GM19238 (cell line): ENCODE results near the gene BRSK2.

ENCODE experiments used
- DNase-seq: peaks from one replicate; pipeline ENCODE4 v3.0.0; 2011; ENCODE audit warnings: low spot score; ENCODE audit not compliant: insufficient read length

Gene BRSK2

GRCh38 chr11:1435820-1436467 is 46.2 kb downstream of the BRSK2 start:
- no peak for DNase-seq

- no peak for DNase-seq
Observed at GRCh38 chr11:1436468-1437039, 46.8 kb downstream of the BRSK2 start.

GRCh38 chr11:1437500-1437899 is 47.8 kb downstream of the BRSK2 start:
- DNase-seq = no peak

- no peak for DNase-seq
Observed at GRCh38 chr11:1438261-1438966, 48.7 kb downstream of the BRSK2 start.

GRCh38 chr11:1438967-1439330 is 49.2 kb downstream of the BRSK2 start:
- no peak for DNase-seq

GRCh38 chr11:1439341-1439740 is 49.6 kb downstream of the BRSK2 start:
- DNase-seq = no peak

- no peak for DNase-seq
Observed at GRCh38 chr11:1440066-1440465, 50.3 kb downstream of the BRSK2 start.

- no peak for DNase-seq
Observed at GRCh38 chr11:1440496-1440895, 50.8 kb downstream of the BRSK2 start.

GRCh38 chr11:1442163-1442562 is 52.4 kb downstream of the BRSK2 start:
- DNase-seq = no peak

- no peak for DNase-seq
Observed at GRCh38 chr11:1442807-1443366, 53.2 kb downstream of the BRSK2 start.

GRCh38 chr11:1443737-1444136 is 54.0 kb downstream of the BRSK2 start:
- DNase-seq = no peak

- no peak for DNase-seq
Observed at GRCh38 chr11:1444321-1444720, 54.6 kb downstream of the BRSK2 start.

- DNase-seq = no peak
Observed at GRCh38 chr11:1444823-1445422, 55.2 kb downstream of the BRSK2 start.

- no peak for DNase-seq
Observed at GRCh38 chr11:1445741-1446445, 56.2 kb downstream of the BRSK2 start.

- no peak for DNase-seq
Observed at GRCh38 chr11:1446623-1447022, 56.9 kb downstream of the BRSK2 start.

GRCh38 chr11:1447845-1448825 is 58.4 kb downstream of the BRSK2 start:
- DNase-seq = no peak

- DNase-seq = no peak
Observed at GRCh38 chr11:1448882-1449281, 59.1 kb downstream of the BRSK2 start.

- DNase-seq = no peak
Observed at GRCh38 chr11:1449490-1450243, 59.9 kb downstream of the BRSK2 start.

GRCh38 chr11:1450344-1450875 is 60.7 kb downstream of the BRSK2 start:
- no peak for DNase-seq
